Measurements from ENCODE around the gene H3-3A. TPM values are rescaled to one million over a fixed set of nuclear protein-coding genes. Genes with fewer than 3 reads are reported as not detected.

Gene H3-3A
- polyA plus RNA-seq, 1 of the 3 experiments (the other 2 are of a cell fraction), result 315 TPM

DNA sequence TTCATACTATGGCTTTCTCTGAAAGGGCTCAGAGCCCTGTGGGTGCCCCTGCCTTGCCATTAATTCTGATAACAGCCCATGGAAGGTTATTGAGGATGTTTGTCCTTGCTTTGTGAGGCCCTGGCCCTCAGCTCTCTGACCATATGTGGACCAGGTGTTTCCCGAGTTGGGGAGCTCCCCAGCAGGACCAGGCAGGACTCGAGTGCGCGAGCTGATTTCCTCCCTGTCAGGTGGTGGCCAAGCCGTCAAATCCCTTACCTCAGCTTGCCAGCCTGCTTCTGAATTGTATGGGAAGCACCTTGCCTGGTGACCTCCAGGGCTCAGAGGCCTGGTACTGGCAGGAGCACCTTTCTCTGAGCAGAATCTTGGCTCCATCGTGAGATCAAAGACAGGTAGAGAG lies 45.4 kb upstream of the H3-3A start:
- no peak overlapping the region for H3K27ac ChIP-seq (ENCODE audit: low read depth in 2 of 2, low read length in 1 of 2)
- H3K36me3 ChIP-seq (replicated peaks in 1 of 2; ENCODE audit: control insufficient read depth in 1 of 2, insufficient read depth in 2 of 2, low read length in 1 of 2), result no peaks in the 10 kb centered on the region
- no peaks in the 10 kb centered on the region for H3K4me1 ChIP-seq (ENCODE audit: control insufficient read depth in 1 of 2, insufficient read depth in 2 of 2, low read depth in 1 of 2, low read length in 1 of 2)
- no peak overlapping the region for H3K4me3 ChIP-seq (ENCODE audit: low read depth in 2 of 2, low read length in 1 of 2)
- TF ChIP-seq NRF1 (IDR thresholded peaks at IDR 0.05; ENCODE audit: low read depth, low read length), result no peak
- no peak for TF ChIP-seq RXRA (IDR thresholded peaks at IDR 0.05; ENCODE audit: borderline replicate concordance, low read depth)
- no peak for TF ChIP-seq MEF2A (IDR thresholded peaks at IDR 0.05; ENCODE audit: borderline replicate concordance, low read depth)
- TF ChIP-seq RCOR1 (IDR thresholded peaks at IDR 0.05; ENCODE audit: low read length), result no peak
- TF ChIP-seq YY1 (IDR thresholded peaks at IDR 0.05; ENCODE audit: low read depth), result no peak
- TF ChIP-seq EZH2phosphoT487 (IDR thresholded peaks at IDR 0.05; ENCODE audit: borderline replicate concordance, low read depth), result no peak
- no peak for TF ChIP-seq RAD21 (IDR thresholded peaks at IDR 0.05; ENCODE audit: low read length)
- TF ChIP-seq TCF12 (IDR thresholded peaks at IDR 0.05), result no peak
- no peak for TF ChIP-seq POLR2AphosphoS5 (IDR thresholded peaks at IDR 0.05; ENCODE audit: low read depth, low read length)
- no peak for TF ChIP-seq FOXM1 (IDR thresholded peaks at IDR 0.05; ENCODE audit: low read depth)
- CTCF ChIA-PET, result interaction anchor here (1.0 kb wide), 1 partner anchor 12 kb away, joined by 3 read pairs; no protein-coding TSS in a partner anchor
- DNase-seq, result no peak
- no peak overlapping the region for H2AFZ ChIP-seq (ENCODE audit: low read depth)
- no peaks in the 10 kb centered on the region for H3K9me3 ChIP-seq
- no peak overlapping the region for H3K9ac ChIP-seq
- no peaks in the 10 kb centered on the region for H4K20me1 ChIP-seq (ENCODE audit: insufficient read depth)
- H3K27me3 ChIP-seq (ENCODE audit: insufficient read depth), result no peaks in the 10 kb centered on the region; the same call in 1 of the 2 replicates
- WGBS (ENCODE audit: low lambda C conversion rate), result 76% methylated on average over 6 of the region's 6 CpGs
- H3K4me2 ChIP-seq, result no peak overlapping the region
- no peaks in the 10 kb centered on the region for H3K9me2 ChIP-seq
- H3F3A ChIP-seq (replicated peaks; ENCODE audit: insufficient read depth), result no peaks in the 10 kb centered on the region
- no peaks in the 10 kb centered on the region for H3K79me2 ChIP-seq (ENCODE audit: insufficient read depth)
- POLR2A ChIA-PET, result no interaction called here

DNA sequence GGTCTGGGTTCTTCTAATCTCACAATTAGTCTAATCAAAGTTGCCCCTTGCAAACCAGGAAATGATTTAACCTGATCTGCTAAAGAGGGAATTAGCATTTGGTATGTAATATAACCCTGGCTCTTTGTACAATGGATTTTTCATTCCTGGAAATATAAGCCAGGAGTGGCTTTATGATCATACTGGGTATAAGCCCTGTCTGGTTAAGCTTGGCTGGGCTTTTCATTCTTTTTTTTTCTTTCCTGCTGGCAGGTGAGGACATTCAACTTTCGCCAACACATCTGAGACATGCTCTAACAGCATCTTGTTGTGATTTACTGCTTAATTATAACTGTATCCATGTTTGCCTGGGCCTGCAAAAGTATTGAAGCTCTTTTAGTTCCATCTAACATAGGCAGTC lies 42.9 kb upstream of the H3-3A start:
- Histone ChIP-seq H3K27ac (ENCODE audit: low read depth in 2 of 2, low read length in 1 of 2) (no peak overlapping the region), H3K4me3 (ENCODE audit: low read depth in 2 of 2, low read length in 1 of 2) (no peak overlapping the region), H3K79me2 (ENCODE audit: insufficient read depth) (no peaks in the 10 kb centered on the region), H4K20me1 (ENCODE audit: insufficient read depth) (no peaks in the 10 kb centered on the region), H3K9me2 (no peaks in the 10 kb centered on the region), H3K27me3 (ENCODE audit: insufficient read depth) (no peaks in the 10 kb centered on the region; the same call in 1 of the 2 replicates), H2AFZ (ENCODE audit: low read depth) (no peak overlapping the region), H3K4me1 (ENCODE audit: control insufficient read depth in 1 of 2, insufficient read depth in 2 of 2, low read depth in 1 of 2, low read length in 1 of 2) (no peaks in the 10 kb centered on the region), H3F3A (replicated peaks; ENCODE audit: insufficient read depth) (no peaks in the 10 kb centered on the region), H3K9me3 (no peaks in the 10 kb centered on the region), H3K9ac (no peak overlapping the region), H3K4me2 (no peak overlapping the region), H3K36me3 (replicated peaks in 1 of 2; ENCODE audit: control insufficient read depth in 1 of 2, insufficient read depth in 2 of 2, low read length in 1 of 2) (no peaks in the 10 kb centered on the region)
- ChIA-PET CTCF (interaction anchor here (1.2 kb wide), 1 partner anchor 545 kb away, joined by 4 read pairs; no protein-coding TSS in a partner anchor), POLR2A (interaction anchor here (1.6 kb wide), 1 partner anchor 42 kb away, joined by 4 read pairs; no protein-coding TSS in a partner anchor)
- no peak for DNase-seq
- 95% methylated on average over 1 of the region's 1 CpG for WGBS (ENCODE audit: low lambda C conversion rate)
- no peak for TF ChIP-seq FOXJ3 (CRISPR knock-in tag; IDR thresholded peaks at IDR 0.05)
- TF ChIP-seq FOSL2 (IDR thresholded peaks at IDR 0.05; ENCODE audit: borderline replicate concordance, low read depth), result no peak
- TF ChIP-seq CHD2 (IDR thresholded peaks at IDR 0.05; ENCODE audit: low read length, partially characterized antibody), result no peak
- TF ChIP-seq, protein P1, sequence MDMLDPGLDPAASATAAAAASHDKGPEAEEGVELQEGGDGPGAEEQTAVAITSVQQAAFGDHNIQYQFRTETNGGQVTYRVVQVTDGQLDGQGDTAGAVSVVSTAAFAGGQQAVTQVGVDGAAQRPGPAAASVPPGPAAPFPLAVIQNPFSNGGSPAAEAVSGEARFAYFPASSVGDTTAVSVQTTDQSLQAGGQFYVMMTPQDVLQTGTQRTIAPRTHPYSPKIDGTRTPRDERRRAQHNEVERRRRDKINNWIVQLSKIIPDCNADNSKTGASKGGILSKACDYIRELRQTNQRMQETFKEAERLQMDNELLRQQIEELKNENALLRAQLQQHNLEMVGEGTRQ (IDR thresholded peaks at IDR 0.05; ENCODE audit: borderline replicate concordance, low read depth, low read length), result no peak
